DMS53 (cell line): Measurements from ENCODE around the gene ATP6V0D1.
A peak's percentile ranks its signal among the peaks of the same experiment; 100 is the strongest.

ENCODE experiments used
- DNase-seq: peaks from one replicate; lab custom pipeline; 2025; lab: John Stamatoyannopoulos, UW

The ATP6V0D1 gene

DNA sequence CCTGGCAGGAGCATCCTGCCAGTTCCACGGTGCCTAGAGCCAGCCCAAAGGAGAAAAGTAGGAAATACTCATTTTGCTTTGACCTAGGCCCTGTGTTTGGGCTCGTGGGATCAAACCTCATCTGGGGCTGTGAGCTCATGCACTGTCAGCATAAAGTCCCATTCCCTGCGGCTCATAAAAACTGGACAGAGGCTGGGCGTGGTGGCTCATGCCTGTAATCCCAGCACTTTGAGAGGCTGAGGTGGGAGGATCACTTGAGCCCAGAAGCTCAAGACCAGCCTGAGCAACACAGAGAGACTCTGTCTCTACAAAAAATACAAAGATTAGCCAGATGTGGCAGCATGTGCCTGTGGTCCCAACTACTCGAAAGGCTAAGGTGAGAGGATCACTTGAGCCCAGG lies 17.9 kb downstream of the ATP6V0D1 start:
- no peak for DNase-seq

DNA sequence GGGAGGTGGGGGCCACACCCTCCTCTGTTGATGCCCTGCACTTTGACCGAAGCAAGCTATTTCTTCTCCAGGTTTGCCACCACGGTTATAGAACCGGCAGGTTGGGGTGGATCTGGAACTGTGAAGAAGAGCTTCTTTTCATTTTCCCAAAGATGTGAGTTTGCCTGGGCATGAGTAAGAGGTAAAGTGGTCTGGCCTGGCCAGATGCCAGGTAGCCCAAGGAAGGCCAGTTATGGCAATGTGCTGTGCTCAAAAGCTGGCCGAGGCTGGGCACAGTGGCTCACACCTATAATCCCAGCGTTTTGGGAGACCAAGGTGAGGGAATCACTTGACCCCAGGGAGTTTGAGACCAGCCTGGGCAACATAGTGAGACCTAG lies 18.7 kb downstream of the ATP6V0D1 start:
- DNase-seq, result no peak

DNA sequence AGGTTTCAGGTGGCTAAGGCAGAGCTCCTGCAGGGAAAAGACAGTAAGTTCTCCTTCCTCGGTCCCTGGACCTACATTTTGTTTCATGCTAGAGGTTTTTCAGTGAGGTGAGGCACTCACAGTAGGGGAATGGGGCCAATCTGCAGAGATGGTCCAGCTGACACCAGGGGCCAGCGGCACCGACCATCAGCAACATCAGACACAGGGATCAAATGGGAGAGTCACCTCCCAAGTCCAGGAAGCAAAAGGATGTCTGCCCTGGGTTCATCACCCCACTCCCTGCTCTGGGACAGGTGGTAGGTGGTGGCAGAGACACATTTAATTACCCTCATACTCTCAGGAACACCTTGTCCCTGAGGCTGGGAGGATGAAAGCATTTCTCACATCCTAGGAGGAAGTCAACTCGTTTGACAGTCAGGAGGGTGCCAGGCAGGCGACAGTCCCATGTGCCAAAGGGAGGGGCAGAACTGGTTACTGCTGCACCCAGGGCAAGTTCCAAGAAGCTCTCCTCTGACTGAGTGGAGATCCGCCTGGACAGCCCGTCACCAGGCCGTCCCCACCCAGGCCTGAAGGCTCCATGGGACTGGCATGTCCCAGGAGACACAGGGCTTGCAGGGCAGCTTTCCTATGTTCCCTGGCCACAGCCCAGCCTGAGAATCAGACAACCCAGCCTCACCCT lies 19.2 kb downstream of the ATP6V0D1 start:
- DNase-seq, result no peak

DNA sequence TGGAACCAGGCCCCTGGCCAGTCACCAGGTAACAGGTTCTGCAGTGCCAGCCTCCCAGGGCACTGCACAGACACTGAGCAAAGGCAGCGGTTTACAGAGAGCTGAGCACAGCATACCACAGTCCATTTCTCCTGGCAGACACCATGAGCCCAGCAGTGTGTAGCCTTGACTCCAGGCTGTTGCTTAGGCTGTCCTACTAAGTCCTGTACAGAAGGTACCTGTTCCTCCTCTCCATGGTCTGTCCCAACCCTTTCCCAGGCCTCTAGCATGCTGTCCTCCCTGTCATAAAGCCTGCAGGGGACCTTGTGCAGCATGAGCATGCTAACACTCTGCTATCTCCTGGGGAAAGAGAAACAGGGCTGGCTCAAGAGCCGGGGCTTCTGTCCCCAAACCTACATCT lies 20.0 kb downstream of the ATP6V0D1 start:
- no peak for DNase-seq

DNA sequence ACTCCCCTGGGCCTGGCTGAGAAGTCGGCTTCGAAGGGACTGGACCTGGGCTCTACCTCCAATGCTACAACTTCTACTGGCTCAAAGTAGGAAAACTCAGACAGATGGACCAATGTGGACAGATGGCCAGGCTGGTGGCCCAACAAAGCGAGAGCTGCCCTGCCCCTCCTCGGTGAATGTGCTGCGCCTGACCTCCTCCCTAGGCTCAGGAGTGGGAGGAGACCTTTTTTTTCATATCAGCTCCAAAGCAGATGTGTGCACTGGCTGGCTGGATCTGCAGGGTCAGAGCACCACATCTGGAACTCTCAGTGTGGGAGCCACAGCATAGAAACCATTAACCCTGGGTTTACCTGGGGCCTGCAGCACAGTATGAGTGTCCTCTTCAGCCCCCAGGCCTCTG lies 20.8 kb downstream of the ATP6V0D1 start:
- no peak for DNase-seq

DNA sequence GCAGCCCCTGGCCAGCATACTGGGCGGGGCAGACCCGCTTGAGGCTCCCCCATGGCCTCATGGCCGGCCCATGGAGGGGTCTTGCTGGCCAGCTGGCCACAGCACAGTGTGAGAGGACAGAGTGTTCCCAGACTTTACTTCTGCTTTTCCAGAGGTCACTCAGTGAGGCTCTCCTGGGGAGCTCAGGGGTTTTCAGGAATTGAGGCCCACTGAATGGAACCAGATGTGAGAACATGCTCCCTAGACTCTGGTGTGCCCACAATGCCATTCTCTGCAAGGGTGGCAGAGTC lies 21.2 kb downstream of the ATP6V0D1 start:
- DNase-seq, result no peak

DNA sequence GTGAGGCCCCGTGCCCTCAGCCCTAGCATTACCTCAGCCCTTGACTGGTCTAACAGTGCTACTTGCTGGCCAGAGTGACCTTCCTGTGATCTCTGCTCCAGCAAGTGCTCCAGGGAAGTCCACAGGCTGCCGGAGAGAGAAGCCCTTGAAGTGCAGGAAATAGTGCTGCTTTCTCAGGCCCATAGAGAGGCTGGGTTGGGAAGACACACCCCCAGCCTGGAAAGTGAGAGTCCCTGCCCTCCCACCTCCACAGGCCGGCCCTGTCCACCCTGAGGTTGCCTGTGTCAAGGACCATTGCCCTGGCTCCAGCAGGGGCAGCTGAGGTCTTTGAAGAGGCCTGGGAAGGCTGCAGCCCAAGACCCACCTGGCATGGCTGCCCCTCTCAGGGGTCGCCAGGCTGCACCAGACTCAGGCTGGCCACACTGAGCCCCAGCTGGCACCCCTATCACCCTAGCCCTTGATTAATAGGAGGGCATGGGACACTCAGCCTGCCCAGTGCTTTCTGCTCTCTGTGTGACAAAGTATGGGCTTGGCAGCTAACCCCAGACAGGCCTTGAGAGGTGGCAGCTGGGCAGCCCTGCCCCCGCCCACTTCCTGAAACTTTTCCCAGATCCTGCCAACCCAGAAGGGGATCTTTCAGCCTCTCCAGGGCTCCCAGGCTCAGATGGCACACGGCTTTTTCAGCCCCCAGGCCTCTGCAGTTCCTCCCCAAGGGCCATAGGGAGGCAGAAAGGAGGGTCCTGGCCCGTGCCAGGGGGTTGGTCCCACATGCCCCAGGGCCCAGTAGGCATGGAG lies 21.7 kb downstream of the ATP6V0D1 start:
- DNase-seq, result peak; percentile 42

DNA sequence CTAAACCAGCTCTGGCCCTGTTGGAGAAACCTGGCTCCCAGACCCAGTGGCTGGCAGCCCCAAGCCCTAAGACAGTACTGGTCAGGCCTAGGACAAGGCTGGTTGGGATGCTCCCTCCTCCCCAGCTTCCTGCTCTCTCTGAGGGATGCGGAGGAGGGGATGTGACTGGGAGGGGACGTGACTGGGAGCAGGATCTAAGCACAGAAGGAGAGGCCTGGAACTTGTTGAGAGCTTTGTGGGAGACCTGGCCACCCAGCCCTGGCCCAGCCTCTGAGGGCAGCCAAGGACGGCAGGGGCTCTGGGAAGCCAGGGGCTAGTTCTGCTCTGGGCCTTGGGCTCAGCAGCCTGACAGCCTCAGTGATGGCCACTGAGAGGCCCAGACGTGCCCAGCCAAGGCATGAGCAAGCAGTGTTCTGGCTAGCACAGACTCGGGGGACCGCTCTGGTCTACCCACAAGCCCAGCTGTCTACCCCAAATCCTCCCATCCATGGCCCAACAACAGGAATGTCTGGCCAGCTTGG lies 22.8 kb downstream of the ATP6V0D1 start:
- no peak for DNase-seq

DNA sequence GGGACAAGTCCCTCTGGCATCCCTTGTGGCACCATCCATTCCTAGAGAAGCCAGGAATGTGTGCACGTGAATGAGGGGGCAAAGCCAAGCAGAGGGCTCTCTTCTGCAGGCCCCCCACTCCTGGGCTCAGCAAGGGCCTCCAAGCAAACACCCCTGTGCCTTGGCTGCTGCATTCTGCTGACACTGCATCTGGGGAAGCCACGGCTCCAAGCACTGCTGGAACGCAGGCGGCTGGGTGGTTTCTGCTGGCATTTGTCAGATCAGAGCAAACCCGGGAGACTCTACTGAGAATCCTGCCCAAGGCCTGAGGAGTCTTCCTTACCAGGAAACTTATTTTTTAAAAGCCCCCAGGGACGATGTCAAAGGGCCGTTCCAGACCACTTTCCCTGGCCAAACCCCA lies 23.3 kb downstream of the ATP6V0D1 start:
- DNase-seq, result no peak

DNA sequence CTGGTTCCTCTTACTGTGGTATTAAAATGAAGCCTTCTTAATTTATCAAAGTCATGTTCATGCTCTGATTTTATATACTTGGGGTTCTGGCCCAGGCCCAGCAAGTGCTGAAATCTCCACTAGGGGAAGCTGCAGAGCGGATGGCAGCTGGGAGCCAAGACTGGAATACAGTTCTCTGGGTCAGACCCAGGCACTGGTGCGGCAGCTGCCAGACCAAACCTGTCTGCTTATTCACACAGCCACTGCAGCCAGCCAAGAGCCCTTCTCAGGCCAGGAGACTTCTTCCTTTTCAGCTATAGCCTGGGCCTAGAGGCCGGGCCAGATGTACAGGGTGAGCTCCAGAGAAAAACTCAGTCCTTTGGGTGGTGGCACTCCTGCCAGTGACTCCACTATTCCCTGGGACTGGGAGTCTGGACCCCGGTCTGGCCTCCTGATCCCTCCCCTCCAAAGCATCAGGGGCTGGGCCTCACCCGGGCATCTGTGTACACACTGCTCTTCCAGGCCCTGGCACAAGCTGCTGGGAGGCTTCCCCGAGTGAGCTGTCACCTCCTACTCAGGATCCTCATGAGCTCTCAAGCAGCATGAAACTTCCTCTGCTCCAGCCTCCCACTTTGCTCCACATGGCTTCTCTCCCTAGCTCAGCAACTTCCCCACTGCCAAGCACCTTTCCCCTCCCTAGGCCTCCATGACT lies 24.4 kb downstream of the ATP6V0D1 start:
- peak; percentile 22 for DNase-seq

DNA sequence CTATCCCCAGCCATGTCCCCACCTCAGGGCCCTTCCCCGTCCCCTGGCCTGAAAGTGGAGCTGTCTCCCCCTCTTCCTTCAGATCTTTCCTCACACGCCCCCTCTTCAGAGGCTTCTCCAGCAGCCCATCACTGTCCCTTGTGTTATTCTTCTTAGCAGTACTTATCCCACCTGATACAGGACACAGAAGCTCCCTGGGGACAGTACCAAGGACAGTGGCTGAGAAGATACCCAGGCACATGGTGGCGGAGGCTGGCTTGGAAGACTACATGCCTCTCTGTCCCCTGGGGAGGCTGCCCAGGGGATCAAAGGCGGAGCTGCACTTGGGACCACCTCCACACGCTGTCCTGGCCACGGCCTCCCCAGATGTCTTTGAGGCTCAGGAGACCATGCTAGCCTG lies 26.1 kb downstream of the ATP6V0D1 start:
- no peak for DNase-seq

DNA sequence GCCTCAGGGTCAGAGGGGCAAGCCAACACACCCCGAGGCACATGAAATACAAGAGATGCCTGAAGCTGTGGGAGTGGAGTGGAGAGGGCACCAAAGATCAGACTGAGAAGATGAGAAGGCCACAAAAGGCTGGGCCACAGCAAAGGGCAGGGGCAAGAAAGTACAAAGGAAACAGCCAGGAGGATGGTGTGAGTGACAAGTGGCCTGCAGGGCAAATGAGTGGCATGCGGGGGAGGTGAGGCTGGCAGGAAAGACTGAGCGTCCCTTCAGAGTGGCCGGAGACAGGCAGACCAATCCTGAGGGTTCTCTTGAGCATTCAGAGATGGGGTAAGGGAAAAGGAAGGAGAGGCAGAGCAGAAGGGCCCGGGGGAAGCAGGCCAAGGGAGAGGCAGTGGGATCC lies 26.9 kb downstream of the ATP6V0D1 start:
- no peak for DNase-seq

DNA sequence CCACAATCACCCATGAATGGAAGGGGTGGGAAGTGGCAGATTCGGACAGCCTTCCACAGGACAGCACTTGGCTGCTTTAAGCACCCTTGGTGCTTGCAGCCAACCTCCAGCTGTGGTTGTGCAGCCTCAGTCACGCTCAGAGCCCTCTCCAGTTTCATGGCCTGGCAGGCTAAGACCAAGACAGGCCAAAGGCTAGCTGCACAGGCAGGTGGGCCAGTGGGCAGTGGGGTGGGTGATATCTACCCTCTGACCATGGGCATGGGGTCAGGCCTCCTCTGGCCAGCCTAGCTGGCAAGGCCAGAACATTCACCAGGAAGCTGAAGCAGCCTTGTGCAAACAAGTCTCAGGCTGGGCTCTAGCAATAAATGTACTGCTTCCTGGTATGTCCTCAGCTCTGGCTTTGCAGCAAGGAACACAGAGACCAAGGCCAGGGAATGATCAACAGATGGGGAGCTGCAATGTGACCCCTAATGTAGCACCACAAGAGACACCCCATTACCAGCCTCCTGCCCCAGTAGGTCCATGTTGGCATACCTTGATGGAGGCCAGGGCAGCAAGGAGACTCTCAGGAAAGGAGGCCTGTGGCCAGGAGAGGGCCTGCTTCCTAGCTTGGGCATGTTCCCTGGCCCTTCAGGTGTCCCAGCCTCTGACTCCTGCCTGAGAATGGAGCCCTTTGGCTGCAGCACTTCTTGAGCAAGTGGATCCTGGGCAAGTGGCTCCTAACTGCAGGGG lies 29.1 kb downstream of the ATP6V0D1 start:
- DNase-seq, result peak; percentile 68

DNA sequence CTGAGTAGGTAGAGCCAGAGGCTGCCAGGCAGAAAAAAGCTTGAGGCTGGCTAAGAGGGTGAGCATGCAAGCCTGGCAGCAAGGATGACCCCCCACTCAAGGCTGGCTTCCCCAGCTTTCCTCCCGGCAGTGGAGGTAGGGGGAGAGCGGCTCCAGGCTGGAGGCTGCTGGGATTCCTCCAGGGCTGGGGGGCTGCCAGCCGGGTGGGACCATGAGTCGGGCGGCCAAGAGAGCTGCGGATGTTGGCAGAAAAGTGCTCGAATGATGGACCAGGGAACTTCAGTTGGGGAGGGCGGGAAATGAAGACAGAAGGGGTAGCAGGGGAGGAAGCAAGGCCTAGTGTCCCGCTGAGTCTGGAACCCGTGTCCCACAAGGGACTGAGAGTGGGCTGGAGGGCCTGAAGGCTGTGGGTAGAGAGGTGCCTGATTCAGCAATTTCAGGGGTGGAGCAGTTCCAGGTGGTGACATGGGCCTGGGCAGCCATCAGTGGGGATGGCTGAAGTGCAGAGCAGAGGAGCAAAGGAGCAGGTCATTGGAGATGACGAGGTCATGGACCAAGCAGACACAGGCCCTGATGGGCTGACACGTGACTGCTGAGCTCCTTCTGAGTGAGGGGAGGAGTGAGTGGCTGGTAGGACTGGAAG lies 29.8 kb downstream of the ATP6V0D1 start:
- peak; percentile 20 for DNase-seq

DNA sequence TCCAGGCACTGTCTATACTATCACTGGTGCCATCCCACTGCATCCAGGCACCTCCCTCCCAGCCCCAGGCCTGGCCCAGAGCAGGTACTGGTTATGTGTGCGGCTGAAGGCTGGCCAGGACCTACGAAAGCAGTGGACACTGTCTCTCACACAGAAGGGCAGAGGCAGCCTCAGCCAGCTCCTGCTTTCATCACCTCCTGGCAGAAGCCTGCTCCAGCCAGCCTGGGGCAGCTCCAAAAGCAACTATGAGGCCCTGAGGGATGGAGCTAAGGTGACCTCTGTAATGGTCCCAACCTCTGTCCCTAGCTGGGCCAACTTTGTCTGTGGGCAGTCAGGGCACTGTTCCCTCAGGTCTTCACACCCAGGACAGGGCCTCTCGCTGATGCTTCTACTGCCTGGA lies 31.2 kb downstream of the ATP6V0D1 start:
- DNase-seq, result no peak

DNA sequence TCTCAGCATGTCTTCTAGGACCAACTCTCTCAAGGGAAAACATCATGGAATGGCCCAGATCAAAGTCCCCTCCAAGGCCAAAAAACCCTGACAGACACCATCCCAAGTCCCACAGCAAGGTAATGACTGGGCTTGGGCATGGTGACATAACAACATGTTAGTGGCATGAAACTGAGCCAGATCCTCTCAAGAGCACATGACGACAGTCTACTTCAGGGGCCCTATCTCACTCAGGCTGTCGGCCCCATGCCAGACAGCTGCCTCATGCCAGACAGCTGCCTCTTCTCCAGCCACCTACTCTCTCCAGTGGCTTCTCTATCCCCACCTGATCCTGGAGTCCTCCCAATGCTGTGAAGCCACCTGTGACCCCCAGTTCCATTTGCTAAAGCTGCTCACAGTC lies 31.6 kb downstream of the ATP6V0D1 start:
- no peak for DNase-seq

DNA sequence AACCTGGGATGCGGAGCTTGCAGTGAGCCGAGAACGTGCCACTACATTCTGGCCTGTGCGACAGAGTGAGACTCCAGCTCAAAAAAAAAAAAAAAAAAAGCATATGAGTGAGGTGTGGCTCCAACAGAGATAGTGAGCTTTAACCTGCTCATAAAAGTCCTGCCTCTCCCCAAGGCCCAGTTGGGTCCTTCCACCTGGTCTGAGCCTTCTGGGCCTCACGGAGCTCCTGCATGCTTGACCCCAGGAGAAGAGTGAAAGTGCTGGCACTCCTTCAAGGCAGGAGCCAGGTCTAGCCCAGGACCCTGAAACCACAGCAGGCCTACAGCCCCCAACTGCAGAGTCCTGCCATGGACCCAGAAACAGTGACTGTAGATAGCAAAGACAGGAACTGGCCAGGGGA lies 32.4 kb downstream of the ATP6V0D1 start:
- no peak for DNase-seq

DNA sequence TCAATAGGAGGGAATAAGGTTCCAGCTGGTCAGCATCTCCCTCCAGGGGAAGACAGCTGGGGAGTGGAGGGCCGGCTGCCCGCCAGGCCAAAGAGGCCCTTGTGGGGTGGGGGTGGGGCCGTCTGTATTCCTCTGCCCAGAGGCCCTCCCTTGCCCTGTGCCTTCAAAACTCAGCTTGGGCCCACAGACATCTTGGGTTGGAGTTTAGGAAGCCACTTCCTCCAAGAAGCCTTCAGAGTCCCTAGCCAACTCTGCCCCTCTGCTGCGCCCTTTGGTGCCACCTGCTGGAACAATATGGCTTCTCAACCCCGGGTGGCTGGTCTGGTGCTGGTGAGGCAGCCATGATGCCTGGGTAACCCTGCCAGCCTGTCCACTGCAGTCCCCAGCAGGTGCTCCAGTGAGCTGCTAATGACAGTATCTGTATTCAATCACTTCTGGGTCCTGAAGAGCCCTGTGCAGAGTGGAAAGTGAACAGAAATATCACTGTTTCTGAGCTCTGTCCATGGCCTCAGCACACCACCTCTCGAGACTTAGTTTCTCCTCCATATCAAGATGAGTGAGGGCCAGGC lies 33.4 kb downstream of the ATP6V0D1 start:
- DNase-seq, result peak; percentile 50

DNA sequence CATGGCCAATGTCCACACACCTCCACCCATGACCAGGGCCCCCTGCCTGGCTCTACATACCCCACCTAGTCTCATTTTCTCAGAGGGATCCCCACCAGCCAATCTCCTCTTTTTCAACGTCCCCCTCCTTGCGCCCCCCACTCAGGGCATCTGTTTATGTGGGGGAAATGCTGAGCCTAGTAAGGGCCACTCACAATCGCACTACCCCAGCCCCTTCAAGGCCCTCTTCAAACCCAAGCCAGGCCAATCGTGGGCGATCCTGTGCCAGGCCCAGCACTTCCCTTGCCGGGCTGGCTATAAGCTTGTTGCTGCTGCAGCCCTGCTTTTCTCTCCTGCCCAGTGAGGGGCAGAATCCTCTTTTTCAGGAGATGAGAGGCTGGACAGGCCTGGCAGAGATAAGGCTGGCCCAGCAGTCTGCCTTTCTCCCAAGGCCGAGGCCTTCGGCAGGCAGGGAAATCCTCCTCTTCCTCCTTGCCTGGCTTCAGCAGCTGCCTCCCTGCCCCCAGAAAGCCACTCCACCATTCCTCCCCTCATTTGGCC lies 33.9 kb downstream of the ATP6V0D1 start:
- no peak for DNase-seq

DNA sequence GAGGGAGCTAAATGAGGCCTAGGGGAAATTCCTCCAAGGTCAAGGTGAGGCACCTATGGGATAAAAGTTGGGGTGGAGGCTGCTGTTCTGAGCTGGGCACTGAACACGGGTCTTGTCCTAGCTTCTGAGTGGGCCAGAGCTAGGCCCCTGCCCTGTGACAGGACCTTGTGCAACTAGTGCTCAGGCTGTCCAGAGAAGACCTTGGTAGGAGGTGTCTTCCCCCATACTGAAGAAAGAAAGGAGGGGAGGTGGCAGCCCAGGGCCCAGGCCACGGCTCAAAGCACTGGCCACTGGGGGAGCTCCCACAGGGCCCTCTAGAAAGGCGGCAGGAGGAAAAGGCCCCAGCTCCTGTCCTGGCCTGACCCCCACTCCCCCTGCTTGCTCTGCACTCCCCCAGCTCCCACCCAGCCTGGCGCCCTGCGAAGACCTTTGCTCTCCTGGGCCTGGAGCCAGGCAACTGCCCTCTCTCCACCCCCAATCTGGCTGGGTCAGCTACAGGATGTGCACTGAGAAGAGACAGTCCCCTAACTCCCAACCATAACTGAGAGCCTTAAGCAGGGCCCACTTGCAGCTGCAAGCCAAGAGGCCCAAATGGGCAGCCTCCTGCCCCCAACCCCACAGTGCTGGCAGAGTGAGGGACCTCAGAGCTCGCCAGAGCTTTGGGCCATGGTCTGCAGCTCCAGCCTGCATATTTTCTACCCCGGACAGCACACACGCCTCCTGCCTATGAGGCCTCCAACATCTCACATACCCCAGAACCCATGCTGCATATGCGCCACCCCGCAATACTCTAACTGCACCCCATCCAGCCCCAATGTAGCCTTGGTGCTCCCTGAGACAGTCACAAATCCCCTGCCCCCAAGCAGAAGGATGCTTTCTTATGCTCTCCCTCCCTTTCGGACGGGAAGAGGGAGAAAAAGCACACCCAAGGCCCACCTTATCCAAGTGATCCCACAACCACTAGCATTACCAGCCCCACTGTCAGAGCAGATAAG lies 34.7 kb downstream of the ATP6V0D1 start:
- DNase-seq, result no peak
